Measurements from ENCODE around the gene RTN4IP1.

Gene RTN4IP1

GRCh38 chr6:106522562-106523250 lies 106.6 kb downstream of the RTN4IP1 start:
- no peak for DNase-seq (ENCODE audit: low read depth in 2 of 2)

Measured in fibroblast of skin of left quadriceps (primary cell).